HCEC 1CT (cell line): Measurements from ENCODE around the gene GPM6B.
"Not testable (repeated sequence)": the region's sequence is repeated elsewhere in the genome, so short reads cannot be mapped to it uniquely, and the experiment has no call there.

Experiments used
- DNase-seq: peaks from one replicate; pipeline ENCODE4 v3.0.0-alpha.2; 2017

The GPM6B gene

GRCh38 chrX:13763489-13763888 is 53.4 kb downstream of the GPM6B start:
- DNase-seq = no peak

GRCh38 chrX:13761606-13762414 is 55.1 kb downstream of the GPM6B start:
- no peak for DNase-seq

GRCh38 chrX:13760426-13760825 is 56.5 kb downstream of the GPM6B start:
- no peak for DNase-seq

- DNase-seq = no peak
Measured at GRCh38 chrX:13759152-13759718, 57.7 kb downstream of the GPM6B start.

GRCh38 chrX:13756381-13756780 is 60.5 kb downstream of the GPM6B start:
- no peak for DNase-seq

GRCh38 chrX:13755254-13755653 is 61.6 kb downstream of the GPM6B start:
- no peak for DNase-seq

- no peak for DNase-seq
Measured at GRCh38 chrX:13754765-13755164, 62.1 kb downstream of the GPM6B start.

GRCh38 chrX:13752646-13753045 is 64.2 kb downstream of the GPM6B start:
- DNase-seq = no peak

- no peak for DNase-seq
Measured at GRCh38 chrX:13752141-13752540, 64.8 kb downstream of the GPM6B start.

GRCh38 chrX:13750812-13751211 is 66.1 kb downstream of the GPM6B start:
- no peak for DNase-seq

- DNase-seq = peak; percentile 24
Measured at GRCh38 chrX:13750204-13750603, 66.7 kb downstream of the GPM6B start.

GRCh38 chrX:13748486-13748885 is 68.4 kb downstream of the GPM6B start:
- DNase-seq = no peak

- peak; percentile 57 for DNase-seq
Measured at GRCh38 chrX:13747836-13748235, 69.1 kb downstream of the GPM6B start.

- no peak for DNase-seq
Measured at GRCh38 chrX:13742397-13743176, 74.3 kb downstream of the GPM6B start.

GRCh38 chrX:13741695-13742094 is 75.2 kb downstream of the GPM6B start:
- no peak for DNase-seq

- peak; percentile 91 for DNase-seq
Measured at GRCh38 chrX:13734278-13735172, 82.4 kb downstream of the GPM6B start, which contains the start of the genes OFD1 and TRAPPC2. OFD1 (plus strand) TSS chrX:13734748; CDS start chrX:13735072, 324 bp downstream. TRAPPC2 (minus strand) TSS chrX:13734620; CDS start chrX:13719963, 14,657 bp downstream.

- DNase-seq = no peak
Measured at GRCh38 chrX:13733506-13733905, 83.4 kb downstream of the GPM6B start.

GRCh38 chrX:13732246-13733067 is 84.4 kb downstream of the GPM6B start:
- DNase-seq = no peak

- not testable (repeated sequence) for DNase-seq
Measured at GRCh38 chrX:13730523-13730922, 86.4 kb downstream of the GPM6B start.

GRCh38 chrX:13726583-13726982 is 90.3 kb downstream of the GPM6B start:
- not testable (repeated sequence) for DNase-seq

- DNase-seq = not testable (repeated sequence)
Measured at GRCh38 chrX:13724878-13725277, 92.0 kb downstream of the GPM6B start.
